ENCODE measurements around the gene KHDRBS1. TPM values are rescaled to one million over a fixed set of nuclear protein-coding genes. Genes with fewer than 3 reads are reported as not detected.

The KHDRBS1 gene
- total and polyA plus RNA-seq, 2 of the 13 experiments (the other 11 are each of a cell fraction or from before 2014, with no cell fraction given), result 25.1 to 39.0 TPM

DNA sequence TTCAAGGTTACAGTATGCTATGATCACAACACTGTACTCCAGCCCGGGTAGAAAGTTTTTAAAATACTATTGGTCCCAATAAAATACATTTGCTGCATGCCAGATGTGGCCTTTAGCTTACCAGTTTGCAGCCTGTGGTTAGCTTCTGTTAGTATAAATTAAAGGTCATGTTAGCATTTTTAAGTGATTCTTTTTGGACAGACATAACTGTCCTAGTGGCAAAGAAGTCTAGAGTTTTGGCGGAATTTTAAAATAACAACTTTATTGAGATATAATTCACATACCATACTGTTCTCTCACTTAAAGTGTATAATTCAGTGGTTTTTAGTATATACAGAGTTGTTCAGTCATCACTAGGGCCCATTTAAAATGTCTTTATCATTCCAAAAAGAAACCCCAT lies 34.8 kb downstream of the KHDRBS1 start:
- Histone ChIP-seq H3K27ac (ENCODE audit: extremely low read length, insufficient read depth, low read length) (no peak overlapping the region), H4K20me1 (ENCODE audit: insufficient read depth, low read length) (no peaks in the 10 kb centered on the region), H3K9ac (ENCODE audit: insufficient read depth, low read depth, low read length) (no peak overlapping the region), H3K4me1 (ENCODE audit: insufficient read depth, low read length) (no peaks in the 10 kb centered on the region), H3K4me3 (replicated peaks in 1 of 3; ENCODE audit: insufficient read depth in 1 of 3, low read depth in 2 of 3, low read length in 3 of 3) (no peak overlapping the region), H3K9me3 (ENCODE audit: low read length) (no peaks in the 10 kb centered on the region), H3K79me2 (ENCODE audit: insufficient read depth, low read length) (no peaks in the 10 kb centered on the region), H2AFZ (ENCODE audit: low read length) (no peak overlapping the region), H3K27me3 (ENCODE audit: control insufficient read depth in 1 of 2, insufficient read depth in 2 of 2, low read length in 2 of 2) (no peaks in the 10 kb centered on the region), H3K4me2 (ENCODE audit: low read depth, low read length) (no peak overlapping the region), H3K36me3 (replicated peaks in 1 of 2; ENCODE audit: control insufficient read depth in 1 of 2, insufficient read depth in 2 of 2, low read length in 2 of 2) (peaks cover 19 to 36% of the 10 kb centered on the region in 2 experiments)
- 94% methylated on average over 2 of the region's 2 CpGs for WGBS (ENCODE audit: low lambda C conversion rate)
- no peak for ATAC-seq
- ChIA-PET CTCF (ENCODE audit: low intra/inter-chr PET ratio, low total read pairs) (no interaction called here), POLR2A (no interaction called here)
- no peak for DNase-seq (ENCODE audit: low spot score)
- intact Hi-C loops (cut with micrococcal nuclease; ENCODE audit: unreplicated experiment), result no loop called here
- FAIRE-seq, result no peak
- TF ChIP-seq KDM5A (IDR thresholded peaks at IDR 0.05; ENCODE audit: borderline replicate concordance, low read length), result no peak
- no peak for TF ChIP-seq ZBED4 (CRISPR knock-in tag; IDR thresholded peaks at IDR 0.05; ENCODE audit: borderline replicate concordance)
- TF ChIP-seq CBX5 (CRISPR knock-in tag; IDR thresholded peaks at IDR 0.05; ENCODE audit: borderline replicate concordance), result no peak
- TF ChIP-seq ZNF878 (CRISPR knock-in tag; IDR thresholded peaks at IDR 0.05), result no peak
- BruUV-seq (replicated peaks), result no TSS peak
- in situ Hi-C loops (cut with HindIII; ENCODE audit: extremely low pct_ligation_motif_present, low pct_unique_long_range_greater_than_20kb), result no loop called here

- no peaks in the 10 kb centered on the region for H3K27me3 ChIP-seq (ENCODE audit: control insufficient read depth in 1 of 2, insufficient read depth in 2 of 2, low read length in 2 of 2)
- H3K4me3 ChIP-seq (replicated peaks in 1 of 3; ENCODE audit: insufficient read depth in 1 of 3, low read depth in 2 of 3, low read length in 3 of 3), result no peak overlapping the region
- ChIA-PET POLR2A (no interaction called here), CTCF (ENCODE audit: low intra/inter-chr PET ratio, low total read pairs) (no interaction called here)
- intact Hi-C loops (cut with micrococcal nuclease; ENCODE audit: unreplicated experiment) (no loop called here), in situ Hi-C loops (cut with HindIII; ENCODE audit: extremely low pct_ligation_motif_present, low pct_unique_long_range_greater_than_20kb) (no loop called here)
- peaks cover 23 to 62% of the 10 kb centered on the region in 2 experiments for H3K36me3 ChIP-seq (replicated peaks in 1 of 2; ENCODE audit: control insufficient read depth in 1 of 2, insufficient read depth in 2 of 2, low read length in 2 of 2)
- H2AFZ ChIP-seq (ENCODE audit: low read length), result no peak overlapping the region
- WGBS (ENCODE audit: low lambda C conversion rate), result 100% methylated on average over 1 of the region's 1 CpG
- no peaks in the 10 kb centered on the region for H3K4me1 ChIP-seq (ENCODE audit: insufficient read depth, low read length)
- H3K4me2 ChIP-seq (ENCODE audit: low read depth, low read length), result no peak overlapping the region
- no peaks in the 10 kb centered on the region for H3K9me3 ChIP-seq (ENCODE audit: low read length)
- ATAC-seq (no peak), FAIRE-seq (no peak), DNase-seq (ENCODE audit: low spot score) (no peak)
- BruUV-seq (replicated peaks), result no TSS peak
- H3K79me2 ChIP-seq (ENCODE audit: insufficient read depth, low read length), result no peaks in the 10 kb centered on the region
- no peak overlapping the region for H3K9ac ChIP-seq (ENCODE audit: insufficient read depth, low read depth, low read length)
- no peaks in the 10 kb centered on the region for H4K20me1 ChIP-seq (ENCODE audit: insufficient read depth, low read length)
- no peak overlapping the region for H3K27ac ChIP-seq (ENCODE audit: extremely low read length, insufficient read depth, low read length)
- TF ChIP-seq HNRNPH1 (optimal IDR thresholded peaks at IDR 0.05; ENCODE audit: low read depth, low read length), result no peak
- no peak for TF ChIP-seq MNT (IDR thresholded peaks at IDR 0.05)
- TF ChIP-seq, protein P1, sequence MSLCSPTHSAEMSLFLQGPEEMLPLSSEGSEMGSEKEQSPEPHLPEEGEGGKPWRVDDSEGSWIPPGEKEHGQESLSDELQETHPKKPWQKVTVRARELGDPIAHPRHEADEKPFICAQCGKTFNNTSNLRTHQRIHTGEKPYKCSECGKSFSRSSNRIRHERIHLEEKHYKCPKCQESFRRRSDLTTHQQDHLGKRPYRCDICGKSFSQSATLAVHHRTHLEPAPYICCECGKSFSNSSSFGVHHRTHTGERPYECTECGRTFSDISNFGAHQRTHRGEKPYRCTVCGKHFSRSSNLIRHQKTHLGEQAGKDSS (CRISPR knock-in tag; IDR thresholded peaks at IDR 0.05; ENCODE audit: borderline replicate concordance, low read depth), result no peak
- TF ChIP-seq PREB (CRISPR knock-in tag; IDR thresholded peaks at IDR 0.05), result no peak
Observed at GRCh38 chr1:32051706-32052105, 38.0 kb downstream of the KHDRBS1 start.
